NT2/D1 (cell line): ENCODE measurements around the gene LRTM2.
A peak's percentile ranks its signal among the peaks of the same experiment; 100 is the strongest.

ENCODE experiments used
- DNase-seq: peaks from one replicate; pipeline ENCODE4 v3.0.0-alpha.2; 2011; ENCODE audit warnings: low read depth, low spot score
- H3K27me3 ChIP-seq: 2 replicates; pipeline ENCODE4 v1.6.0; 2011; ENCODE audit warnings: mild to moderate bottlenecking; ENCODE audit not compliant: insufficient read length, insufficient read depth
- H3K36me3 ChIP-seq: 2 replicates; pipeline ENCODE4 v1.6.1; 2011; ENCODE audit warnings: mild to moderate bottlenecking, low read length, mixed read lengths; ENCODE audit not compliant: insufficient read depth, insufficient read length
- H3K4me1 ChIP-seq: 2 replicates; pipeline ENCODE4 v1.5.1; 2011; ENCODE audit not compliant: insufficient read depth, insufficient read length
- H3K4me3 ChIP-seq: 2 replicates; pipeline ENCODE4 v1.5.1; 2011; ENCODE audit warnings: low read depth; ENCODE audit not compliant: insufficient read length
- H3K9ac ChIP-seq: 2 replicates; pipeline ENCODE4 v1.6.0; 2011; ENCODE audit warnings: low read depth; ENCODE audit not compliant: insufficient read length
- H3K9me3 ChIP-seq: 2 replicates; pipeline ENCODE4 v1.5.1; 2011; ENCODE audit warnings: mild to moderate bottlenecking, low read length; ENCODE audit not compliant: insufficient read depth
- SUZ12 ChIP-seq: IDR thresholded peaks from 2 replicates; pipeline ENCODE4 v1.6.1; 2011; ENCODE audit not compliant: insufficient read length, insufficient read depth; ENCODE audit errors: extremely low read depth
- YY1 ChIP-seq: IDR thresholded peaks from 2 replicates; pipeline ENCODE4 v1.6.1; 2011; ENCODE audit not compliant: insufficient read length, insufficient read depth
- ZNF274 ChIP-seq: IDR thresholded peaks from 2 replicates; pipeline ENCODE4 v1.6.1; 2011; ENCODE audit warnings: mild to moderate bottlenecking, low read depth, low read length

LRTM2 gene

GRCh38 chr12:1828856-1829255 lies 8.5 kb downstream of the LRTM2 start:
- no peak for DNase-seq
- Histone ChIP-seq H3K9ac (no peak overlapping the region), H3K4me3 (no peak overlapping the region), H3K36me3 (no peaks in the 10 kb centered on the region), H3K4me1 (peaks cover 13% of the 10 kb centered on the region), H3K27me3 (peaks cover 2% of the 10 kb centered on the region), H3K9me3 (no peaks in the 10 kb centered on the region)
- TF ChIP-seq ZNF274 (no peak), YY1 (no peak), SUZ12 (no peak)

GRCh38 chr12:1829306-1829900 lies 9.0 kb downstream of the LRTM2 start:
- Histone ChIP-seq H3K4me1 (peaks cover 13% of the 10 kb centered on the region), H3K27me3 (peaks cover 2% of the 10 kb centered on the region), H3K36me3 (no peaks in the 10 kb centered on the region), H3K9me3 (no peaks in the 10 kb centered on the region), H3K9ac (no peak overlapping the region), H3K4me3 (no peak overlapping the region)
- TF ChIP-seq SUZ12 (no peak), YY1 (no peak), ZNF274 (no peak)
- DNase-seq, result no peak

GRCh38 chr12:1830401-1830845 lies 10.1 kb downstream of the LRTM2 start:
- TF ChIP-seq ZNF274 (no peak), SUZ12 (no peak), YY1 (no peak)
- Histone ChIP-seq H3K9me3 (no peaks in the 10 kb centered on the region), H3K4me1 (peaks cover 13% of the 10 kb centered on the region), H3K4me3 (no peak overlapping the region), H3K9ac (no peak overlapping the region), H3K36me3 (no peaks in the 10 kb centered on the region), H3K27me3 (peaks cover 2% of the 10 kb centered on the region)
- DNase-seq, result no peak

- peaks cover 2% of the 10 kb centered on the region for H3K27me3 ChIP-seq
- H3K9ac ChIP-seq, result no peak overlapping the region
- DNase-seq, result peak; percentile 54
- H3K36me3 ChIP-seq, result no peaks in the 10 kb centered on the region
- TF ChIP-seq SUZ12 (no peak), YY1 (no peak), ZNF274 (no peak)
- peaks cover 13% of the 10 kb centered on the region for H3K4me1 ChIP-seq
- H3K9me3 ChIP-seq, result no peaks in the 10 kb centered on the region
- H3K4me3 ChIP-seq, result no peak overlapping the region
Observed at GRCh38 chr12:1830981-1831963, 10.9 kb downstream of the LRTM2 start.

GRCh38 chr12:1832801-1833595 lies 12.6 kb downstream of the LRTM2 start:
- Histone ChIP-seq H3K36me3 (no peaks in the 10 kb centered on the region), H3K27me3 (peaks cover 2% of the 10 kb centered on the region), H3K9ac (no peak overlapping the region), H3K4me3 (no peak overlapping the region), H3K4me1 (peaks cover 19% of the 10 kb centered on the region), H3K9me3 (no peaks in the 10 kb centered on the region)
- DNase-seq, result no peak
- no peak for TF ChIP-seq YY1
- TF ChIP-seq ZNF274, result no peak
- no peak for TF ChIP-seq SUZ12

- peaks cover 21% of the 10 kb centered on the region for H3K4me1 ChIP-seq
- DNase-seq, result no peak
- no peak overlapping the region for H3K4me3 ChIP-seq
- no peaks in the 10 kb centered on the region for H3K9me3 ChIP-seq
- no peak for TF ChIP-seq SUZ12
- no peak for TF ChIP-seq ZNF274
- no peak for TF ChIP-seq YY1
- H3K36me3 ChIP-seq, result no peaks in the 10 kb centered on the region
- peaks cover 2% of the 10 kb centered on the region for H3K27me3 ChIP-seq
- H3K9ac ChIP-seq, result no peak overlapping the region
Observed at GRCh38 chr12:1833596-1834028, 13.2 kb downstream of the LRTM2 start.
